ENCODE measurements around the gene RNF125. TPM values are rescaled to one million over a fixed set of nuclear protein-coding genes. Genes with fewer than 3 reads are reported as not detected.

Gene RNF125
- 1.5 and 2.7 TPM in 2 replicates for total RNA-seq

GRCh38 chr18:32018331-32019250 is at the start of gene RNF125:
Gene RNF125 (plus strand): TSS chr18:32018825. CDS start chr18:32018864, 39 bp downstream.

GRCh38 chr18:32091724-32092421 is 73.2 kb downstream of the RNF125 start, which contains the start of gene RNF138:
Gene RNF138 (plus strand): TSS chr18:32091874. CDS start chr18:32092777, 903 bp downstream.

Other genes with a start within 250 kb of the RNF125 start
- 16.4 and 17.1 TPM in 2 replicates for gene TRAPPC8, start 75.7 kb upstream of the RNF125 start, total RNA-seq
- 22.6 and 26.8 TPM in 2 replicates for gene RNF138, start 73.0 kb downstream of the RNF125 start, total RNA-seq
- not detected in 2 replicates for gene MEP1B, start 171.2 kb downstream of the RNF125 start, total RNA-seq

Measured in hair follicular keratinocyte (primary cell).